ENCODE data around the gene CARS1. TPM values are rescaled to one million over a fixed set of nuclear protein-coding genes. Genes with fewer than 3 reads are reported as not detected.

The CARS1 gene
- total RNA-seq, 2 experiments from 2014 or later, result 74.6 to 81.5 TPM

GRCh38 chr11:3051196-3052108 lies 5.8 kb downstream of the CARS1 start:
- ATAC-seq, result no peak
- no peak overlapping the region for H3K4me3 Mint-ChIP-seq
- DNase-seq, result no peak
- H3K27ac Mint-ChIP-seq, result peak overlapping the region; percentile 45
- ChIA-PET CTCF (interaction anchor here (0.8 to 4.9 kb wide), 6 partner anchors 14 to 41 kb away, joined by 3 to 25 read pairs (median 8); no protein-coding TSS in a partner anchor), POLR2A (no interaction called here)
- no peaks in the 10 kb centered on the region for H3K9me3 Mint-ChIP-seq (ENCODE audit: insufficient read depth)
- H3K27me3 Mint-ChIP-seq (ENCODE audit: low read depth), result no peaks in the 10 kb centered on the region
- H3K4me1 Mint-ChIP-seq (ENCODE audit: low read depth), result peaks cover 59% of the 10 kb centered on the region
- H3K36me3 Mint-ChIP-seq (ENCODE audit: low read depth), result peaks cover 29% of the 10 kb centered on the region

GRCh38 chr11:3050386-3051195 lies 6.6 kb downstream of the CARS1 start:
- ChIA-PET POLR2A (no interaction called here), CTCF (interaction anchor here (0.9 to 4.9 kb wide), 5 partner anchors 13 to 41 kb away, joined by 3 to 25 read pairs (median 12); no protein-coding TSS in a partner anchor)
- Mint-ChIP-seq H3K27me3 (ENCODE audit: low read depth) (no peaks in the 10 kb centered on the region), H3K9me3 (ENCODE audit: insufficient read depth) (no peaks in the 10 kb centered on the region), H3K4me1 (ENCODE audit: low read depth) (peaks cover 50% of the 10 kb centered on the region), H3K27ac (peak overlapping the region; percentile 69), H3K4me3 (no peak overlapping the region), H3K36me3 (ENCODE audit: low read depth) (peaks cover 34% of the 10 kb centered on the region)
- DNase-seq (no peak), ATAC-seq (no peak)

GRCh38 chr11:3049430-3050243 lies 7.6 kb downstream of the CARS1 start:
- Mint-ChIP-seq H3K4me1 (ENCODE audit: low read depth) (peaks cover 41% of the 10 kb centered on the region), H3K4me3 (no peak overlapping the region), H3K27me3 (ENCODE audit: low read depth) (no peaks in the 10 kb centered on the region), H3K27ac (peak overlapping the region; percentile 69), H3K36me3 (ENCODE audit: low read depth) (peaks cover 35% of the 10 kb centered on the region), H3K9me3 (ENCODE audit: insufficient read depth) (no peaks in the 10 kb centered on the region)
- peak; percentile 69 for ATAC-seq
- DNase-seq, result peak; percentile 62
- ChIA-PET POLR2A (interaction anchor here (0.8 kb wide), 1 partner anchor 329 kb away, joined by 3 read pairs; the partner anchor contains the start of gene ZNF195), CTCF (interaction anchor here (1.0 to 4.9 kb wide), 4 partner anchors 9 to 35 kb away, joined by 3 to 25 read pairs (median 12); no protein-coding TSS in a partner anchor)

GRCh38 chr11:3047637-3048036 lies 9.6 kb downstream of the CARS1 start:
- Mint-ChIP-seq H3K4me1 (ENCODE audit: low read depth) (peaks cover 26% of the 10 kb centered on the region), H3K27ac (no peak overlapping the region), H3K4me3 (no peak overlapping the region), H3K9me3 (ENCODE audit: insufficient read depth) (no peaks in the 10 kb centered on the region), H3K36me3 (ENCODE audit: low read depth) (peaks cover 28% of the 10 kb centered on the region), H3K27me3 (ENCODE audit: low read depth) (no peaks in the 10 kb centered on the region)
- ATAC-seq, result no peak
- CTCF ChIA-PET, result interaction anchor here (1.3 to 4.9 kb wide), 3 partner anchors 10 to 44 kb away, joined by 5 to 25 read pairs (median 12); no protein-coding TSS in a partner anchor
- POLR2A ChIA-PET, result no interaction called here
- DNase-seq, result no peak

GRCh38 chr11:3046641-3047040 lies 10.6 kb downstream of the CARS1 start:
- POLR2A ChIA-PET, result interaction anchor here (1.3 kb wide), 1 partner anchor 87 kb away, joined by 4 read pairs; no protein-coding TSS in a partner anchor
- no peak overlapping the region for H3K4me3 Mint-ChIP-seq
- H3K4me1 Mint-ChIP-seq (ENCODE audit: low read depth), result peaks cover 22% of the 10 kb centered on the region
- peaks cover 27% of the 10 kb centered on the region for H3K36me3 Mint-ChIP-seq (ENCODE audit: low read depth)
- ATAC-seq (no peak), DNase-seq (no peak)
- no peaks in the 10 kb centered on the region for H3K27me3 Mint-ChIP-seq (ENCODE audit: low read depth)
- H3K27ac Mint-ChIP-seq, result no peak overlapping the region
- H3K9me3 Mint-ChIP-seq (ENCODE audit: insufficient read depth), result no peaks in the 10 kb centered on the region
- CTCF ChIA-PET, result interaction anchor here (2.1 kb wide), 1 partner anchor 9 kb away, joined by 8 read pairs; no protein-coding TSS in a partner anchor

GRCh38 chr11:3046190-3046589 lies 11.0 kb downstream of the CARS1 start:
- ATAC-seq, result no peak
- Mint-ChIP-seq H3K4me3 (no peak overlapping the region), H3K36me3 (ENCODE audit: low read depth) (peaks cover 29% of the 10 kb centered on the region), H3K4me1 (ENCODE audit: low read depth) (peaks cover 17% of the 10 kb centered on the region), H3K27ac (no peak overlapping the region), H3K27me3 (ENCODE audit: low read depth) (no peaks in the 10 kb centered on the region), H3K9me3 (ENCODE audit: insufficient read depth) (no peaks in the 10 kb centered on the region)
- DNase-seq, result no peak
- ChIA-PET POLR2A (interaction anchor here (1.3 kb wide), 1 partner anchor 87 kb away, joined by 4 read pairs; no protein-coding TSS in a partner anchor), CTCF (interaction anchor here (2.1 kb wide), 1 partner anchor 9 kb away, joined by 8 read pairs; no protein-coding TSS in a partner anchor)

- peak overlapping the region; percentile 17 for H3K27ac Mint-ChIP-seq
- H3K27me3 Mint-ChIP-seq (ENCODE audit: low read depth), result no peaks in the 10 kb centered on the region
- CTCF ChIA-PET, result no interaction called here
- H3K4me3 Mint-ChIP-seq, result no peak overlapping the region
- DNase-seq (no peak), ATAC-seq (no peak)
- peaks cover 39% of the 10 kb centered on the region for H3K36me3 Mint-ChIP-seq (ENCODE audit: low read depth)
- H3K9me3 Mint-ChIP-seq (ENCODE audit: insufficient read depth), result no peaks in the 10 kb centered on the region
- POLR2A ChIA-PET, result interaction anchor here (1.1 kb wide), 1 partner anchor 12 kb away, joined by 4 read pairs; no protein-coding TSS in a partner anchor
- peaks cover 6% of the 10 kb centered on the region for H3K4me1 Mint-ChIP-seq (ENCODE audit: low read depth)
These were observed 12.3 kb downstream of the CARS1 start for GRCh38 chr11:3044915-3045314.

- Mint-ChIP-seq H3K27me3 (ENCODE audit: low read depth) (no peaks in the 10 kb centered on the region), H3K27ac (no peak overlapping the region), H3K4me3 (no peak overlapping the region), H3K36me3 (ENCODE audit: low read depth) (peaks cover 45% of the 10 kb centered on the region), H3K9me3 (ENCODE audit: insufficient read depth) (no peaks in the 10 kb centered on the region), H3K4me1 (ENCODE audit: low read depth) (no peaks in the 10 kb centered on the region)
- ChIA-PET POLR2A (interaction anchor here (0.5 kb wide), 1 partner anchor 472 kb away, joined by 3 read pairs; no protein-coding TSS in a partner anchor), CTCF (no interaction called here)
- DNase-seq (no peak), ATAC-seq (no peak)
These were observed 13.2 kb downstream of the CARS1 start for GRCh38 chr11:3044004-3044403.

- ATAC-seq (no peak), DNase-seq (no peak)
- no peaks in the 10 kb centered on the region for H3K4me1 Mint-ChIP-seq (ENCODE audit: low read depth)
- H3K27ac Mint-ChIP-seq, result peak overlapping the region; percentile 52
- ChIA-PET POLR2A (interaction anchor here (0.5 kb wide), 1 partner anchor 471 kb away, joined by 3 read pairs; no protein-coding TSS in a partner anchor), CTCF (no interaction called here)
- no peak overlapping the region for H3K4me3 Mint-ChIP-seq
- peaks cover 48% of the 10 kb centered on the region for H3K36me3 Mint-ChIP-seq (ENCODE audit: low read depth)
- H3K27me3 Mint-ChIP-seq (ENCODE audit: low read depth), result no peaks in the 10 kb centered on the region
- H3K9me3 Mint-ChIP-seq (ENCODE audit: insufficient read depth), result no peaks in the 10 kb centered on the region
These were observed 13.8 kb downstream of the CARS1 start for GRCh38 chr11:3043315-3043871.

- DNase-seq (no peak), ATAC-seq (no peak)
- ChIA-PET POLR2A (no interaction called here), CTCF (interaction anchor here (1.1 kb wide), 1 partner anchor 49 kb away, joined by 3 read pairs; no protein-coding TSS in a partner anchor)
- Mint-ChIP-seq H3K4me1 (ENCODE audit: low read depth) (peaks cover 6% of the 10 kb centered on the region), H3K4me3 (no peak overlapping the region), H3K9me3 (ENCODE audit: insufficient read depth) (no peaks in the 10 kb centered on the region), H3K27ac (peak overlapping the region; percentile 52), H3K36me3 (ENCODE audit: low read depth) (peaks cover 53% of the 10 kb centered on the region), H3K27me3 (ENCODE audit: low read depth) (no peaks in the 10 kb centered on the region)
These were observed 14.5 kb downstream of the CARS1 start for GRCh38 chr11:3042496-3043314.
